SK-N-SH (cell line): ENCODE data around the gene CYTH3. TPM values are rescaled to one million over a fixed set of nuclear protein-coding genes. Genes with fewer than 3 reads are reported as not detected.

ENCODE experiments used
- CTCF ChIA-PET: fragments of 300-600, 350-600 bp; formaldehyde crosslinking; extraction: SDS; loops from one replicate; lab custom pipeline; 2021; lab: Yijun Ruan, JAX
- POLR2A ChIA-PET: fragments of 350-600 bp; sonication (Branson Sonifier 250); formaldehyde crosslinking; extraction: SDS; loops from one replicate; lab custom pipeline; 2020; ENCODE audit warnings: antibody characterized with exemption, inconsistent platforms; lab: Yijun Ruan, JAX
- DNase-seq: peaks from one replicate; pipeline ENCODE4 v3.0.0; 2012
- H2AFZ ChIP-seq: fragments of 200-600 bp; sonication (generic); 2 replicates; pipeline ENCODE4 v1.8.1; 2016; ENCODE audit warnings: antibody characterized with exemption, mild to moderate bottlenecking, low read depth
- H3F3A ChIP-seq: fragments of 200-600 bp; sonication (generic); replicated peaks from 2 replicates; pipeline ENCODE3; 2016; ENCODE audit warnings: antibody characterized with exemption, mild to moderate bottlenecking; ENCODE audit not compliant: insufficient read depth
- H3K27ac ChIP-seq, 2 experiments: fragments of 200-500 bp in 1 of 2; fragments of 200-600 bp in 1 of 2; sonication (Bioruptor generic) in 1 of 2; sonication (generic), shearing (Covaris generic) in 1 of 2; 2 replicates each; pipeline versions ENCODE4 v1.5.1 to v1.6.1; 2014 to 2016; ENCODE audit warnings: low read depth in 2 of 2, inconsistent platforms in 1 of 2, low read length in 1 of 2, mild to moderate bottlenecking in 1 of 2, mixed read lengths in 1 of 2
- H3K27me3 ChIP-seq: fragments of 200-600 bp; sonication (generic), shearing (Covaris generic); 2 replicates; pipeline ENCODE4 v1.6.1; 2016; ENCODE audit warnings: mixed run types; ENCODE audit not compliant: insufficient read depth
- H3K36me3 ChIP-seq, 2 experiments: fragments of 200-500 bp in 1 of 2; fragments of 200-600 bp in 1 of 2; sonication (Bioruptor generic) in 1 of 2; sonication (generic) in 1 of 2; replicated peaks in 1 of 2; 2 replicates each; pipeline versions ENCODE3 to v1.5.1; 2014 to 2016; ENCODE audit warnings: low read length in 1 of 2, mild to moderate bottlenecking in 1 of 2; ENCODE audit not compliant: insufficient read depth in 2 of 2, control insufficient read depth in 1 of 2
- H3K4me1 ChIP-seq, 2 experiments: fragments of 200-500 bp in 1 of 2; fragments of 200-600 bp in 1 of 2; sonication (Bioruptor generic) in 1 of 2; sonication (generic), shearing (Covaris generic) in 1 of 2; 2 replicates each; pipeline versions ENCODE4 v1.5.1 to v1.6.1; 2014 to 2016; ENCODE audit warnings: low read depth in 1 of 2, low read length in 1 of 2, mixed run types in 1 of 2; ENCODE audit not compliant: insufficient read depth in 2 of 2, control insufficient read depth in 1 of 2
- H3K4me2 ChIP-seq: fragments of 200-600 bp; sonication (generic), shearing (Covaris generic); 2 replicates; pipeline ENCODE4 v1.6.1; 2017; ENCODE audit warnings: mixed run types
- H3K4me3 ChIP-seq, 2 experiments: fragments of 200-500 bp in 1 of 2; fragments of 200-600 bp in 1 of 2; sonication (Bioruptor generic) in 1 of 2; sonication (generic), shearing (Covaris generic) in 1 of 2; 2 replicates each; pipeline versions ENCODE4 v1.5.1 to v1.8.1; 2014 to 2016; ENCODE audit warnings: low read depth in 2 of 2, inconsistent platforms in 1 of 2, low read length in 1 of 2, mild to moderate bottlenecking in 1 of 2, mixed read lengths in 1 of 2, moderate library complexity in 1 of 2
- H3K79me2 ChIP-seq: fragments of 200-600 bp; sonication (generic); 2 replicates; pipeline ENCODE4 v1.8.1; 2017; ENCODE audit warnings: mild to moderate bottlenecking; ENCODE audit not compliant: insufficient read depth
- H3K9ac ChIP-seq: fragments of 200-600 bp; sonication (generic); 2 replicates; pipeline ENCODE4 v1.6.1; 2017; ENCODE audit warnings: mixed run types
- H3K9me2 ChIP-seq: fragments of 200-600 bp; sonication (generic); 2 replicates; pipeline ENCODE4 v1.6.1; 2017; ENCODE audit warnings: mixed run types
- H3K9me3 ChIP-seq: fragments of 200-600 bp; sonication (generic); 2 replicates; pipeline ENCODE4 v1.6.1; 2017; ENCODE audit warnings: mixed run types, mild to moderate bottlenecking, moderate library complexity
- H4K20me1 ChIP-seq: fragments of 200-600 bp; sonication (generic); 2 replicates; pipeline ENCODE4 v1.6.1; 2017; ENCODE audit warnings: mild to moderate bottlenecking, mixed run types; ENCODE audit not compliant: insufficient read depth
- CTCF ChIP-seq: fragments of 200-600 bp; sonication (generic); IDR thresholded peaks from 2 replicates; pipeline ENCODE4 v1.6.1; 2017; ENCODE audit warnings: antibody characterized with exemption, mild to moderate bottlenecking, moderate library complexity
- ELF1 ChIP-seq: IDR thresholded peaks from 2 replicates; pipeline ENCODE4 v1.4.0; 2012
- EP300 ChIP-seq, 2 experiments: IDR thresholded peaks; 2 replicates each; pipeline versions ENCODE4 v1.4.0 to v1.6.1; 2012; ENCODE audit warnings: borderline replicate concordance in 1 of 2, low read depth in 1 of 2, low read length in 1 of 2
- FOSL2 ChIP-seq: IDR thresholded peaks from 2 replicates; pipeline ENCODE4 v1.4.0; 2012; ENCODE audit warnings: low read depth, mild to moderate bottlenecking, moderate library complexity, borderline replicate concordance
- FOXJ3 ChIP-seq: sonication (generic); formaldehyde crosslinking; IDR thresholded peaks from 2 replicates; pipeline ENCODE4 v1.5.1; 2020; ENCODE audit warnings: mild to moderate bottlenecking, missing genetic modification reagents
- GATA2 ChIP-seq: sonication (generic); formaldehyde crosslinking; IDR thresholded peaks from 2 replicates; pipeline ENCODE4 v1.5.0; 2020; ENCODE audit warnings: mild to moderate bottlenecking, missing genetic modification reagents
- JUND ChIP-seq: IDR thresholded peaks from 2 replicates; pipeline ENCODE4 v1.4.0; 2012
- MEF2A ChIP-seq: IDR thresholded peaks from 2 replicates; pipeline ENCODE4 v1.4.0; 2012; ENCODE audit warnings: low read depth, borderline replicate concordance
- NFIC ChIP-seq: IDR thresholded peaks from 2 replicates; pipeline ENCODE4 v1.4.0; 2012; ENCODE audit warnings: borderline replicate concordance
- NRF1 ChIP-seq: IDR thresholded peaks from 2 replicates; pipeline ENCODE4 v1.6.1; 2012; ENCODE audit warnings: low read depth, mild to moderate bottlenecking, low read length
- RCOR1 ChIP-seq: fragments of 150-350 bp; IDR thresholded peaks from 2 replicates; pipeline ENCODE4 v1.6.1; 2017; ENCODE audit warnings: antibody characterized with exemption, low read length
- RFX5 ChIP-seq: IDR thresholded peaks from 2 replicates; pipeline ENCODE4 v1.6.1; 2012; ENCODE audit warnings: mild to moderate bottlenecking, improper control_type of control experiment, low read length
- SIN3A ChIP-seq: IDR thresholded peaks from 2 replicates; pipeline ENCODE4 v1.6.1; 2012; ENCODE audit warnings: low read depth, mild to moderate bottlenecking, low read length, moderate library complexity, borderline replicate concordance
- SMC3 ChIP-seq: IDR thresholded peaks from 2 replicates; pipeline ENCODE4 v1.6.1; 2012; ENCODE audit warnings: low read depth, low read length, improper control_type of control experiment
- TAF1 ChIP-seq: IDR thresholded peaks from 2 replicates; pipeline ENCODE4 v1.6.1; 2012; ENCODE audit warnings: low read depth, mild to moderate bottlenecking, low read length, moderate library complexity, borderline replicate concordance
- WGBS: methylation state at CpG from one replicate; pipeline ENCODE4 v1.1.6; 2017; ENCODE audit warnings: low lambda C conversion rate; 5-methylcytosine and 5-hydroxymethylcytosine counted together
- polyA plus RNA-seq, 3 experiments: library from polyadenylated mRNA; depleted of rRNA; stranded (reverse); fragments of >200 nt; gene quantifications; 2 replicates each; pipeline ENCODE4 v1.2.3, GENCODE V29; 2012
- TF ChIP-seq, protein P1 (sequence below): IDR thresholded peaks from 2 replicates; pipeline ENCODE4; 2012
- TF ChIP-seq, protein P2 (sequence below): fragments of 150-350 bp; IDR thresholded peaks from 2 replicates; pipeline ENCODE4 v1.6.1; 2017; ENCODE audit warnings: antibody characterized with exemption, low read length, low read depth, borderline replicate concordance

CYTH3 gene
- polyA plus RNA-seq, 1 of the 3 experiments (the other 2 are of a cell fraction): 55.1 TPM

DNA sequence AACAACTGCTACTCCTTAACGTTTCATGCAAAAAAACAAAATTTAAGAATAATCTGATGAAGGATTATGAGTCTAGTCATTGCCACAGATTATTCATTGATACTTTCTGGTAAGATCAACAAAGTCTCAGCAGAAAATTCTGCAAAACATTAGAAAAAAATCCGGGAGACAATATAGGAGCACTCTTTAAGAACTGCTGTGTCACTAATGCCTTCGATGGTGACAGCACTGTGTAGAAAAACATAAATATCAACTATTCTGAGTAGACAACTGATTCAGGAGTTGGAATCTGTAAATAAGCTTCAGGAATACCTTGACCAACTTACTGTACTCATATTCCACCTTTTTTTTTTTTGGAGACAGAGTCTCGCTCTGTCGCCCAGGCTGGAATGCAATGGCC, 69.0 kb downstream of the CYTH3 start:
- Histone ChIP-seq H4K20me1 (peaks cover 28% of the 10 kb centered on the region), H3K9me2 (no peaks in the 10 kb centered on the region), H3F3A (peaks cover 10% of the 10 kb centered on the region), H3K4me2 (no peak overlapping the region), H2AFZ (no peak overlapping the region), H3K27ac (no peak overlapping the region), H3K79me2 (peaks cover 98% of the 10 kb centered on the region), H3K4me1 (peaks cover 5 to 12% of the 10 kb centered on the region in 2 experiments), H3K9ac (no peak overlapping the region), H3K36me3 (no peaks in the 10 kb centered on the region), H3K27me3 (no peaks in the 10 kb centered on the region), H3K4me3 (no peak overlapping the region), H3K9me3 (no peaks in the 10 kb centered on the region)
- TF ChIP-seq RFX5 (no peak), RCOR1 (no peak), JUND (no peak), SIN3A (no peak), NFIC (no peak), SMC3 (no peak), EP300 (IDR thresholded peaks at IDR 0.05; ENCODE audit: borderline replicate concordance in 1 of 2, low read depth in 1 of 2, low read length in 1 of 2) (no peak), FOSL2 (no peak), FOXJ3 (CRISPR knock-in tag) (no peak), TAF1 (no peak), NRF1 (no peak), CTCF (no peak), MEF2A (no peak), ELF1 (no peak)
- TF ChIP-seq, protein P1, sequence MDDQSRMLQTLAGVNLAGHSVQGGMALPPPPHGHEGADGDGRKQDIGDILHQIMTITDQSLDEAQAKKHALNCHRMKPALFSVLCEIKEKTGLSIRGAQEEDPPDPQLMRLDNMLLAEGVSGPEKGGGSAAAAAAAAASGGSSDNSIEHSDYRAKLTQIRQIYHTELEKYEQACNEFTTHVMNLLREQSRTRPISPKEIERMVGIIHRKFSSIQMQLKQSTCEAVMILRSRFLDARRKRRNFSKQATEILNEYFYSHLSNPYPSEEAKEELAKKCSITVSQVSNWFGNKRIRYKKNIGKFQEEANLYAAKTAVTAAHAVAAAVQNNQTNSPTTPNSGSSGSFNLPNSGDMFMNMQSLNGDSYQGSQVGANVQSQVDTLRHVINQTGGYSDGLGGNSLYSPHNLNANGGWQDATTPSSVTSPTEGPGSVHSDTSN: no peak
- TF ChIP-seq, protein P2, sequence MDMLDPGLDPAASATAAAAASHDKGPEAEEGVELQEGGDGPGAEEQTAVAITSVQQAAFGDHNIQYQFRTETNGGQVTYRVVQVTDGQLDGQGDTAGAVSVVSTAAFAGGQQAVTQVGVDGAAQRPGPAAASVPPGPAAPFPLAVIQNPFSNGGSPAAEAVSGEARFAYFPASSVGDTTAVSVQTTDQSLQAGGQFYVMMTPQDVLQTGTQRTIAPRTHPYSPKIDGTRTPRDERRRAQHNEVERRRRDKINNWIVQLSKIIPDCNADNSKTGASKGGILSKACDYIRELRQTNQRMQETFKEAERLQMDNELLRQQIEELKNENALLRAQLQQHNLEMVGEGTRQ: no peak
- 94% methylated on average over 5 of the region's 5 CpGs for WGBS
- CTCF ChIA-PET: interaction anchor here (0.8 to 1.3 kb wide), 3 partner anchors 11 to 119 kb away, joined by 3 to 6 read pairs (median 3); no protein-coding TSS in a partner anchor
- POLR2A ChIA-PET: no interaction called here
- DNase-seq: no peak

DNA sequence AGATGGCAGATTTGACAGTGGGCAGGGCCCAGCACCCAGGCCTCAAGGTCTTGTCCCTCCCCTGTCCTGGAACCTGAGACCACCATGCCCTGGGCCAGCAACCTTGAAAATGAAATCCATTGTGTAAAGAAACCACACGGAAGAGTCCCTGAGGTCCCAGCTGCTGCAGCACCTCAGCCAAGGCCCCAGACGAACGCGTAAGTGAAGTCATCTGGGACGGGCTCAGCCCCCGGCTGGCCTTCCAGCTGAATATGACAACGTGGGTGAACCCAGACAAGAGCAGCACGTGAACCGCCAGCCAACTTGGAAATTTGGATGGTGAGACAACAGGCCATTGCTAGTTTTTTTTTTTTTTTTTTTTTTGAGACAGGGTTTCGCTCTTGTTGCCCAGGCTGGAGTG, 70.3 kb downstream of the CYTH3 start:
- CTCF ChIA-PET: interaction anchor here (0.6 to 1.3 kb wide), 2 partner anchors 25 to 42 kb away, joined by 3 to 6 read pairs; no protein-coding TSS in a partner anchor
- peaks cover 10% of the 10 kb centered on the region for H3F3A ChIP-seq
- POLR2A ChIA-PET: no interaction called here
- H4K20me1 ChIP-seq: peaks cover 17% of the 10 kb centered on the region
- H3K4me3 ChIP-seq: no peak overlapping the region
- H3K4me2 ChIP-seq: no peak overlapping the region
- WGBS: 95% methylated on average over 10 of the region's 10 CpGs
- no peak overlapping the region for H3K27ac ChIP-seq
- no peaks in the 10 kb centered on the region for H3K36me3 ChIP-seq
- H2AFZ ChIP-seq: no peak overlapping the region
- DNase-seq: no peak
- H3K9ac ChIP-seq: no peak overlapping the region
- no peaks in the 10 kb centered on the region for H3K27me3 ChIP-seq
- TF ChIP-seq GATA2 (CRISPR knock-in tag): no peak
- H3K79me2 ChIP-seq: peaks cover 98% of the 10 kb centered on the region
- H3K9me3 ChIP-seq: no peaks in the 10 kb centered on the region
- no peaks in the 10 kb centered on the region for H3K9me2 ChIP-seq
- H3K4me1 ChIP-seq: peaks cover 5 to 12% of the 10 kb centered on the region in 2 experiments
